ENCODE measurements around the gene CCDC106.

The CCDC106 gene

GRCh38 chr19:55656988-55657747, 9.2 kb downstream of the CCDC106 start:
- Histone ChIP-seq H3K27ac (ENCODE audit: low read depth, low read length) (no peak overlapping the region), H3K4me3 (ENCODE audit: low read depth in 1 of 2, low read length in 2 of 2) (peak overlapping the region; percentile 96), H3K9me3 (ENCODE audit: control insufficient read depth in 1 of 2, low read length in 2 of 2) (no peaks in the 10 kb centered on the region), H3K9ac (ENCODE audit: low read depth in 1 of 2, low read length in 2 of 2) (peak overlapping the region; percentile 89 to 91), H3K36me3 (ENCODE audit: control insufficient read depth in 1 of 2, insufficient read depth in 2 of 2, low read length in 2 of 2) (peaks cover 19 to 36% of the 10 kb centered on the region in 2 donors), H3K27me3 (ENCODE audit: control insufficient read depth in 1 of 2, insufficient read depth in 2 of 2, low read length in 2 of 2) (no peaks in the 10 kb centered on the region), H3K4me1 (ENCODE audit: control insufficient read depth in 1 of 2, insufficient read depth in 2 of 2, low read length in 2 of 2) (peaks cover 23 to 38% of the 10 kb centered on the region in 2 donors)

- Histone ChIP-seq H3K9me3 (ENCODE audit: control insufficient read depth in 1 of 2, low read length in 2 of 2) (no peaks in the 10 kb centered on the region), H3K4me3 (ENCODE audit: low read depth in 1 of 2, low read length in 2 of 2) (no peak overlapping the region), H3K4me1 (ENCODE audit: control insufficient read depth in 1 of 2, insufficient read depth in 2 of 2, low read length in 2 of 2) (peaks cover 23 to 38% of the 10 kb centered on the region in 2 donors), H3K9ac (ENCODE audit: low read depth in 1 of 2, low read length in 2 of 2) (no peak overlapping the region), H3K27me3 (ENCODE audit: control insufficient read depth in 1 of 2, insufficient read depth in 2 of 2, low read length in 2 of 2) (no peaks in the 10 kb centered on the region), H3K27ac (ENCODE audit: low read depth, low read length) (no peak overlapping the region), H3K36me3 (ENCODE audit: control insufficient read depth in 1 of 2, insufficient read depth in 2 of 2, low read length in 2 of 2) (peaks cover 35 to 52% of the 10 kb centered on the region in 2 donors)
Observed at GRCh38 chr19:55658846-55659459, 10.9 kb downstream of the CCDC106 start.

GRCh38 chr19:55659822-55660221, 11.8 kb downstream of the CCDC106 start:
- peaks cover 23 to 38% of the 10 kb centered on the region in 2 donors for H3K4me1 ChIP-seq (ENCODE audit: control insufficient read depth in 1 of 2, insufficient read depth in 2 of 2, low read length in 2 of 2)

GRCh38 chr19:55660404-55660803, 12.4 kb downstream of the CCDC106 start:
- Histone ChIP-seq H3K4me1 (ENCODE audit: control insufficient read depth in 1 of 2, insufficient read depth in 2 of 2, low read length in 2 of 2) (peaks cover 23 to 38% of the 10 kb centered on the region in 2 donors), H3K36me3 (ENCODE audit: control insufficient read depth in 1 of 2, insufficient read depth in 2 of 2, low read length in 2 of 2) (peaks cover 40 to 65% of the 10 kb centered on the region in 2 donors), H3K27me3 (ENCODE audit: control insufficient read depth in 1 of 2, insufficient read depth in 2 of 2, low read length in 2 of 2) (no peaks in the 10 kb centered on the region), H3K9ac (ENCODE audit: low read depth in 1 of 2, low read length in 2 of 2) (no peak overlapping the region), H3K27ac (ENCODE audit: low read depth, low read length) (no peak overlapping the region), H3K9me3 (ENCODE audit: control insufficient read depth in 1 of 2, low read length in 2 of 2) (no peaks in the 10 kb centered on the region), H3K4me3 (ENCODE audit: low read depth in 1 of 2, low read length in 2 of 2) (no peak overlapping the region)

More at GRCh38 chr19:55659822-55660221, 11.8 kb downstream of the CCDC106 start:
- peaks cover 40 to 60% of the 10 kb centered on the region in 2 donors for H3K36me3 ChIP-seq (ENCODE audit: control insufficient read depth in 1 of 2, insufficient read depth in 2 of 2, low read length in 2 of 2)
- H3K9ac ChIP-seq (ENCODE audit: low read depth in 1 of 2, low read length in 2 of 2) = no peak overlapping the region
- H3K4me3 ChIP-seq (ENCODE audit: low read depth in 1 of 2, low read length in 2 of 2) = no peak overlapping the region
- no peaks in the 10 kb centered on the region for H3K9me3 ChIP-seq (ENCODE audit: control insufficient read depth in 1 of 2, low read length in 2 of 2)
- no peak overlapping the region for H3K27ac ChIP-seq (ENCODE audit: low read depth, low read length)
- no peaks in the 10 kb centered on the region for H3K27me3 ChIP-seq (ENCODE audit: control insufficient read depth in 1 of 2, insufficient read depth in 2 of 2, low read length in 2 of 2)

- Histone ChIP-seq H3K27me3 (ENCODE audit: control insufficient read depth in 1 of 2, insufficient read depth in 2 of 2, low read length in 2 of 2) (no peaks in the 10 kb centered on the region), H3K4me3 (ENCODE audit: low read depth in 1 of 2, low read length in 2 of 2) (no peak overlapping the region), H3K9ac (ENCODE audit: low read depth in 1 of 2, low read length in 2 of 2) (no peak overlapping the region), H3K27ac (ENCODE audit: low read depth, low read length) (no peak overlapping the region), H3K9me3 (ENCODE audit: control insufficient read depth in 1 of 2, low read length in 2 of 2) (no peaks in the 10 kb centered on the region), H3K4me1 (ENCODE audit: control insufficient read depth in 1 of 2, insufficient read depth in 2 of 2, low read length in 2 of 2) (peaks cover 21 to 33% of the 10 kb centered on the region in 2 donors), H3K36me3 (ENCODE audit: control insufficient read depth in 1 of 2, insufficient read depth in 2 of 2, low read length in 2 of 2) (peaks cover 42 to 71% of the 10 kb centered on the region in 2 donors)
Observed at GRCh38 chr19:55660991-55661390, 13.0 kb downstream of the CCDC106 start.

GRCh38 chr19:55661826-55662225, 13.8 kb downstream of the CCDC106 start:
- Histone ChIP-seq H3K27ac (ENCODE audit: low read depth, low read length) (no peak overlapping the region), H3K27me3 (ENCODE audit: control insufficient read depth in 1 of 2, insufficient read depth in 2 of 2, low read length in 2 of 2) (no peaks in the 10 kb centered on the region), H3K9me3 (ENCODE audit: control insufficient read depth in 1 of 2, low read length in 2 of 2) (no peaks in the 10 kb centered on the region), H3K4me3 (ENCODE audit: low read depth in 1 of 2, low read length in 2 of 2) (no peak overlapping the region), H3K9ac (ENCODE audit: low read depth in 1 of 2, low read length in 2 of 2) (no peak overlapping the region), H3K4me1 (ENCODE audit: control insufficient read depth in 1 of 2, insufficient read depth in 2 of 2, low read length in 2 of 2) (peaks cover 19 to 32% of the 10 kb centered on the region in 2 donors), H3K36me3 (ENCODE audit: control insufficient read depth in 1 of 2, insufficient read depth in 2 of 2, low read length in 2 of 2) (peaks cover 50 to 79% of the 10 kb centered on the region in 2 donors)

GRCh38 chr19:55663846-55664536, 16.0 kb downstream of the CCDC106 start:
- H3K9ac ChIP-seq (ENCODE audit: low read depth in 1 of 2, low read length in 2 of 2) = no peak overlapping the region
- H3K36me3 ChIP-seq (ENCODE audit: control insufficient read depth in 1 of 2, insufficient read depth in 2 of 2, low read length in 2 of 2) = peaks cover 57 to 92% of the 10 kb centered on the region in 2 donors

GRCh38 chr19:55666343-55667005, 18.5 kb downstream of the CCDC106 start:
- Histone ChIP-seq H3K4me1 (ENCODE audit: control insufficient read depth in 1 of 2, insufficient read depth in 2 of 2, low read length in 2 of 2) (peaks cover 24 to 29% of the 10 kb centered on the region in 2 donors), H3K36me3 (ENCODE audit: control insufficient read depth in 1 of 2, insufficient read depth in 2 of 2, low read length in 2 of 2) (peaks cover 57 to 91% of the 10 kb centered on the region in 2 donors)

More at GRCh38 chr19:55663846-55664536, 16.0 kb downstream of the CCDC106 start:
- H3K4me1 ChIP-seq (ENCODE audit: control insufficient read depth in 1 of 2, insufficient read depth in 2 of 2, low read length in 2 of 2) = peaks cover 24 to 26% of the 10 kb centered on the region in 2 donors
- no peak overlapping the region for H3K4me3 ChIP-seq (ENCODE audit: low read depth in 1 of 2, low read length in 2 of 2)
- H3K9me3 ChIP-seq (ENCODE audit: control insufficient read depth in 1 of 2, low read length in 2 of 2) = no peaks in the 10 kb centered on the region
- H3K27ac ChIP-seq (ENCODE audit: low read depth, low read length) = no peak overlapping the region
- no peaks in the 10 kb centered on the region for H3K27me3 ChIP-seq (ENCODE audit: control insufficient read depth in 1 of 2, insufficient read depth in 2 of 2, low read length in 2 of 2)

GRCh38 chr19:55667006-55667381, 19.0 kb downstream of the CCDC106 start:
- peaks cover 52 to 89% of the 10 kb centered on the region in 2 donors for H3K36me3 ChIP-seq (ENCODE audit: control insufficient read depth in 1 of 2, insufficient read depth in 2 of 2, low read length in 2 of 2)
- H3K4me1 ChIP-seq (ENCODE audit: control insufficient read depth in 1 of 2, insufficient read depth in 2 of 2, low read length in 2 of 2) = peaks cover 24 to 29% of the 10 kb centered on the region in 2 donors
- H3K4me3 ChIP-seq (ENCODE audit: low read depth in 1 of 2, low read length in 2 of 2) = no peak overlapping the region
- no peak overlapping the region for H3K27ac ChIP-seq (ENCODE audit: low read depth, low read length)
- H3K9ac ChIP-seq (ENCODE audit: low read depth in 1 of 2, low read length in 2 of 2) = peak overlapping the region in 1 of 2 donors; percentile 11
- no peaks in the 10 kb centered on the region for H3K9me3 ChIP-seq (ENCODE audit: control insufficient read depth in 1 of 2, low read length in 2 of 2)
- H3K27me3 ChIP-seq (ENCODE audit: control insufficient read depth in 1 of 2, insufficient read depth in 2 of 2, low read length in 2 of 2) = no peaks in the 10 kb centered on the region

More at GRCh38 chr19:55666343-55667005, 18.5 kb downstream of the CCDC106 start:
- Histone ChIP-seq H3K27me3 (ENCODE audit: control insufficient read depth in 1 of 2, insufficient read depth in 2 of 2, low read length in 2 of 2) (no peaks in the 10 kb centered on the region), H3K9ac (ENCODE audit: low read depth in 1 of 2, low read length in 2 of 2) (peak overlapping the region in 1 of 2 donors; percentile 11), H3K9me3 (ENCODE audit: control insufficient read depth in 1 of 2, low read length in 2 of 2) (no peaks in the 10 kb centered on the region), H3K4me3 (ENCODE audit: low read depth in 1 of 2, low read length in 2 of 2) (no peak overlapping the region), H3K27ac (ENCODE audit: low read depth, low read length) (no peak overlapping the region)
